GM12872 (cell line): ENCODE data around the gene NPAS4.

Source experiments
- CTCF ChIP-seq: IDR thresholded peaks from 3 replicates; pipeline ENCODE4 v1.5.1; 2011; ENCODE audit warnings: low read depth, mild to moderate bottlenecking, low read length, moderate library complexity; ENCODE audit not compliant: insufficient read depth

Gene NPAS4

GRCh38 chr11:66421492-66422205 lies 814 bp downstream of the NPAS4 start:
- no peak for TF ChIP-seq CTCF

DNA sequence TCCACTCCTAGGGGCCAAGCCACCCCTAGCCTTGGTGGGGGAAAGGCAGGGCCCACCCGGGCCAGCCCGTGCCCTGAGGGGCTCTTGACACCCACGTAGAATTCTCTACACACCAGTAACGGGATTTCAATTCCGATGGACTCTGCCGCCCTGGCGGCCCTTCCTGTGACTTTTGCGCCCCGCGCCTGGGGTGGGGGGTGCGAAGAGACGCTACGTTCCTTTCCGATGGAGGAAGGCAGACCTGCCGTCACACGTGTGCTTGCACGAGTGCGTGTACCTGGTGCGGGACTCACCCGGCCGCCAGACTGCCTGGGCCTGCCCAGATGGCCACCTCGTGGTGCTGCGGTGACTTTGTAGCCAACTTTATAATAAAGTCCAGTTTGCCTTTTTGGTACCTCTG lies 5.5 kb downstream of the NPAS4 start:
- no peak for TF ChIP-seq CTCF

- TF ChIP-seq CTCF = no peak
Measured at GRCh38 chr11:66428933-66429332, 8.1 kb downstream of the NPAS4 start.

DNA sequence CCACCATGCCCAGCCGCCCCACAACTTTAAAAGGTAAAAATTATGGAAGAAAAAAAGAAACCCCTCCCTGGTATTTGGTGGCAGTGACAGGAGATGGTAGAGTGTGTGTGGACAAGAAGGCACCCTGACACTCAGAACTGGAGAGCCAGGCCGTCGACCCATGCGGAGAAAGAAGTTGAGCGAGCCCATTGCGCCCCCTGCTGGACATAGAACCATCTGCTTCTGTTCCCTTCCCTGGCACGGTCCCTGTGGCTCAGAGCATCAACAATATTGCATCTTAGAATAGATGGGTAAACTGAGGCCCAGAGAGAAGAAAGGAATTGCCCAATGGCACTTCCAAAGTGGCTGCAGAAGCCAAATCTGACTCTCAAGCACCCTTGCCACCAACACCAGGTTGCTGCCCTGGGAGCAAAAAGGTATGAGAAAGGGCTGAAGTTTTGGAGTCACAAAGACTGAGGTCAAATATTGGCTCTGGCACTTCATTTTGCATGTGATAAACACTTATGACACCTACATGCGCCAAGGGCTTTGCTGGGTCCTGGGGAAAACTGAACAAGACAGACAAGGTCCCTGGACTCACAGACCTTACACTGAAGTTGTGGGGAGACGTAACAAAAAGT lies 9.3 kb downstream of the NPAS4 start:
- peak; percentile 90 for TF ChIP-seq CTCF

- TF ChIP-seq CTCF = no peak
Measured at GRCh38 chr11:66432597-66432996, 11.8 kb downstream of the NPAS4 start.

GRCh38 chr11:66437979-66438503 lies 17.2 kb downstream of the NPAS4 start:
- no peak for TF ChIP-seq CTCF

GRCh38 chr11:66438504-66439466 lies 17.9 kb downstream of the NPAS4 start, which contains the start of gene MRPL11:
TSS of gene MRPL11 (minus strand) at chr11:66438848. CDS start at chr11:66438754, 94 bp downstream.
- TF ChIP-seq CTCF = peak; percentile 78
